SU-DHL-6 (cell line): ENCODE measurements around the gene MARK2.

Experiments used
- H2AFZ ChIP-seq: fragments of 200-600 bp; sonication (generic); 2 replicates; pipeline ENCODE4 v1.6.1; 2014; ENCODE audit warnings: low read depth, mild to moderate bottlenecking, moderate library complexity, mixed read lengths, antibody characterized with exemption, low read length; ENCODE audit not compliant: severe bottlenecking
- H3F3A ChIP-seq: fragments of 200-600 bp; shearing (Covaris generic); 2 replicates; pipeline ENCODE4 v1.6.0; 2016; ENCODE audit warnings: antibody characterized with exemption, mild to moderate bottlenecking; ENCODE audit not compliant: insufficient read depth
- H3K27ac ChIP-seq: fragments of 200-600 bp; sonication (generic); 2 replicates; pipeline ENCODE4 v1.5.1; 2016; ENCODE audit warnings: low read depth, mild to moderate bottlenecking, low read length, moderate library complexity, mixed read lengths
- H3K27me3 ChIP-seq: fragments of 200-600 bp; sonication (generic), shearing (Covaris generic); 2 replicates; pipeline ENCODE4 v1.6.0; 2014; ENCODE audit warnings: mild to moderate bottlenecking, low read length
- H3K36me3 ChIP-seq: fragments of 200-600 bp; sonication (generic); 2 replicates; pipeline ENCODE4 v1.6.1; 2014; ENCODE audit warnings: mild to moderate bottlenecking, low read length, mixed read lengths
- H3K4me2 ChIP-seq: fragments of 300-600, 200-600 bp; shearing (Covaris generic), sonication (generic); 2 replicates; pipeline ENCODE4 v1.6.0; 2014; ENCODE audit warnings: low read length, low read depth, mild to moderate bottlenecking; ENCODE audit not compliant: poor library complexity, severe bottlenecking
- H3K4me3 ChIP-seq: fragments of 200-600 bp; sonication (generic); 2 replicates; pipeline ENCODE4 v1.5.1; 2014; ENCODE audit warnings: antibody characterized with exemption, low read length, mild to moderate bottlenecking, mixed read lengths; ENCODE audit not compliant: insufficient read depth, poor library complexity, severe bottlenecking
- H3K79me2 ChIP-seq: fragments of 200-600 bp; sonication (generic); 2 replicates; pipeline ENCODE4 v1.6.1; 2014; ENCODE audit warnings: mild to moderate bottlenecking, low read length, moderate library complexity; ENCODE audit not compliant: insufficient read depth
- H3K9ac ChIP-seq: fragments of 200-600 bp; sonication (generic); 2 replicates; pipeline ENCODE4 v1.7.0; 2014; ENCODE audit warnings: mild to moderate bottlenecking, low read length
- H3K9me2 ChIP-seq: fragments of 200-600 bp; sonication (generic); replicated peaks from 2 replicates; pipeline ENCODE4 v1.6.1; 2014; ENCODE audit warnings: low read length; ENCODE audit not compliant: insufficient read depth
- H3K9me3 ChIP-seq: fragments of 200-600 bp; sonication (generic); 2 replicates; pipeline ENCODE4 v1.6.1; 2014; ENCODE audit warnings: low read length, mixed read lengths; ENCODE audit not compliant: insufficient read depth
- H4K20me1 ChIP-seq: fragments of 200-600 bp; sonication (generic); 2 replicates; pipeline ENCODE4 v1.6.1; 2014; ENCODE audit warnings: low read depth, mild to moderate bottlenecking, antibody characterized with exemption, low read length, moderate library complexity, mixed read lengths
- CTCF ChIP-seq: fragments of 200-600 bp; sonication (generic); IDR thresholded peaks from one replicate; pipeline ENCODE4 v1.5.1; 2017; ENCODE audit warnings: antibody characterized with exemption, mild to moderate bottlenecking, low read length, moderate library complexity; ENCODE audit not compliant: insufficient read depth, poor library complexity, severe bottlenecking
- EZH2phosphoT487 ChIP-seq: fragments of 200-600 bp; sonication (generic), shearing (Covaris generic); conservative IDR thresholded peaks from 2 replicates; pipeline ENCODE4 v1.6.1; 2018; ENCODE audit warnings: mild to moderate bottlenecking, antibody characterized with exemption, low read length, moderate library complexity, mixed read lengths

Gene MARK2

GRCh38 chr11:63903884-63904283, 65.0 kb downstream of the MARK2 start:
- Histone ChIP-seq H3K27me3 (no peaks in the 10 kb centered on the region), H3K27ac (no peak overlapping the region), H3K9ac (no peak overlapping the region), H3K9me3 (no peaks in the 10 kb centered on the region), H3K4me3 (no peak overlapping the region), H3F3A (no peaks in the 10 kb centered on the region), H3K4me2 (no peak overlapping the region), H3K9me2 (no peaks in the 10 kb centered on the region), H4K20me1 (no peaks in the 10 kb centered on the region), H3K36me3 (0 out of 2 replicates have a peak, but pooled peaks cover 3% of the 10 kb centered on the region), H2AFZ (no peak overlapping the region), H3K79me2 (no peaks in the 10 kb centered on the region)
- TF ChIP-seq EZH2phosphoT487, result no peak
- TF ChIP-seq CTCF, result no peak

GRCh38 chr11:63904743-63905142, 65.8 kb downstream of the MARK2 start:
- Histone ChIP-seq H2AFZ (no peak overlapping the region), H3K9ac (no peak overlapping the region), H3K9me3 (no peaks in the 10 kb centered on the region), H3K4me2 (no peak overlapping the region), H4K20me1 (no peaks in the 10 kb centered on the region), H3K4me3 (no peak overlapping the region), H3K27ac (no peak overlapping the region), H3K79me2 (no peaks in the 10 kb centered on the region), H3F3A (no peaks in the 10 kb centered on the region), H3K36me3 (0 out of 2 replicates have a peak, but pooled peaks cover 3% of the 10 kb centered on the region), H3K9me2 (no peaks in the 10 kb centered on the region), H3K27me3 (no peaks in the 10 kb centered on the region)
- TF ChIP-seq CTCF (no peak), EZH2phosphoT487 (no peak)

- no peaks in the 10 kb centered on the region for H3K79me2 ChIP-seq
- H3K9me2 ChIP-seq, result no peaks in the 10 kb centered on the region
- H4K20me1 ChIP-seq, result no peaks in the 10 kb centered on the region
- H2AFZ ChIP-seq, result no peak overlapping the region
- no peak overlapping the region for H3K4me2 ChIP-seq
- H3F3A ChIP-seq, result no peaks in the 10 kb centered on the region
- TF ChIP-seq EZH2phosphoT487, result no peak
- H3K27ac ChIP-seq, result no peak overlapping the region
- 0 out of 2 replicates have a peak, but pooled peaks cover 3% of the 10 kb centered on the region for H3K36me3 ChIP-seq
- H3K27me3 ChIP-seq, result no peaks in the 10 kb centered on the region
- H3K4me3 ChIP-seq, result no peak overlapping the region
- H3K9ac ChIP-seq, result no peak overlapping the region
- H3K9me3 ChIP-seq, result no peaks in the 10 kb centered on the region
Observed at GRCh38 chr11:63905179-63905578, 66.3 kb downstream of the MARK2 start.

GRCh38 chr11:63906087-63906486, 67.2 kb downstream of the MARK2 start:
- Histone ChIP-seq H3K4me2 (no peak overlapping the region), H3K27me3 (no peaks in the 10 kb centered on the region), H3K9me2 (no peaks in the 10 kb centered on the region), H3K79me2 (no peaks in the 10 kb centered on the region), H4K20me1 (no peaks in the 10 kb centered on the region), H3K4me3 (no peak overlapping the region), H3K36me3 (no peaks in the 10 kb centered on the region), H3K27ac (no peak overlapping the region), H3K9me3 (no peaks in the 10 kb centered on the region), H3F3A (no peaks in the 10 kb centered on the region), H2AFZ (no peak overlapping the region), H3K9ac (no peak overlapping the region)
- no peak for TF ChIP-seq EZH2phosphoT487
- TF ChIP-seq CTCF, result no peak
